ENCODE data around the gene GPR42. TPM values are rescaled to one million over a fixed set of nuclear protein-coding genes. Genes with fewer than 3 reads are reported as not detected.

Gene GPR42
- total and polyA plus RNA-seq, 2 of the 4 experiments (the other 2 are of a cell fraction): not detected

DNA sequence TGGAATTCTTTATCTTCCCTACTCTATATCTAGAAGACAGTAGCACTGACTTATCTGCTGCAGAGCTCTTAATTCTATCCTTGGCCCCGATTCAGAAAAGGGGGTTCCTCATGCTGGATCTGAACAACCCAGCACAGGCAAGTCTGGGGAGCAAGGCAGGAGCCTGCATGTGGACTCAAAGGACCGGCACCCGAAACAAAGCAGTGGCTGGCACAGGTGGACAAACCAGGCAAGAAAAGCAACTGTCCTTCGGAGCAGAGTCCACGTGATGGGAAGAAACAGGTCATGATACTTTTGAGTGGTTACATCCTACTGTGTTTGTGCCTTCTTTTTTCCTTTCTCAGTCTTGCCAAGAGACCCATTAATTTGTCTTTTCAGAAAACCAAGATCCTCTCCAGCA is 38.3 kb downstream of the GPR42 start:
- intact Hi-C loops (cut with micrococcal nuclease): no loop called here
- WGBS, 2 experiments (ENCODE audit: extremely low coverage in 2 of 2, insufficient read length in 1 of 2): 58% methylated on average over 2 of the region's 5 CpGs; no CpG with 5 or more reads in 1 of the 2 experiments
- H2BK5ac ChIP-seq (ENCODE audit: low read depth, low read length, poor library complexity, severe bottlenecking): no peak overlapping the region

More for the DNA sequence above, 38.3 kb downstream of the GPR42 start:
- H2AK9ac ChIP-seq (replicated peaks; ENCODE audit: low read depth, low read length, poor library complexity): no peak overlapping the region
- no peak overlapping the region for H2BK20ac ChIP-seq (ENCODE audit: low read depth, low read length)
- H3K14ac ChIP-seq (replicated peaks; ENCODE audit: low read depth, low read length): no peak overlapping the region
- in situ Hi-C loops (cut with MboI; ENCODE audit: low sequenced_read_pairs): no loop called here
- H3K9me1 ChIP-seq (ENCODE audit: insufficient read depth, low read length): no peaks in the 10 kb centered on the region
- no peak overlapping the region for H4K91ac ChIP-seq (ENCODE audit: insufficient read depth, low read depth, low read length)
- no peak overlapping the region for H3K56ac ChIP-seq (ENCODE audit: extremely low read depth, insufficient read depth, low read length)
- H2BK15ac ChIP-seq (ENCODE audit: low read depth, low read length): no peak overlapping the region
- H3K4me3 ChIP-seq (ENCODE audit: insufficient read depth, low read depth, low read length): no peak overlapping the region
- BruUV-seq (replicated peaks): no TSS peak
- no peak overlapping the region for H3K18ac ChIP-seq (ENCODE audit: low read depth, low read length)
- no peak overlapping the region for H3K4me2 ChIP-seq (ENCODE audit: low read depth, low read length)
- H2AFZ ChIP-seq (replicated peaks; ENCODE audit: low read length, poor library complexity): no peak overlapping the region
- H2BK120ac ChIP-seq (ENCODE audit: low read depth, low read length): no peak overlapping the region
- no peak overlapping the region for H4K5ac ChIP-seq (ENCODE audit: low read depth, low read length)
- H3K4me1 ChIP-seq (ENCODE audit: control insufficient read depth, insufficient read depth, low read length): no peaks in the 10 kb centered on the region
- TF ChIP-seq MXI1 (IDR thresholded peaks at IDR 0.05; ENCODE audit: borderline replicate concordance, low read depth, low read length): no peak
- TF ChIP-seq, protein P1, sequence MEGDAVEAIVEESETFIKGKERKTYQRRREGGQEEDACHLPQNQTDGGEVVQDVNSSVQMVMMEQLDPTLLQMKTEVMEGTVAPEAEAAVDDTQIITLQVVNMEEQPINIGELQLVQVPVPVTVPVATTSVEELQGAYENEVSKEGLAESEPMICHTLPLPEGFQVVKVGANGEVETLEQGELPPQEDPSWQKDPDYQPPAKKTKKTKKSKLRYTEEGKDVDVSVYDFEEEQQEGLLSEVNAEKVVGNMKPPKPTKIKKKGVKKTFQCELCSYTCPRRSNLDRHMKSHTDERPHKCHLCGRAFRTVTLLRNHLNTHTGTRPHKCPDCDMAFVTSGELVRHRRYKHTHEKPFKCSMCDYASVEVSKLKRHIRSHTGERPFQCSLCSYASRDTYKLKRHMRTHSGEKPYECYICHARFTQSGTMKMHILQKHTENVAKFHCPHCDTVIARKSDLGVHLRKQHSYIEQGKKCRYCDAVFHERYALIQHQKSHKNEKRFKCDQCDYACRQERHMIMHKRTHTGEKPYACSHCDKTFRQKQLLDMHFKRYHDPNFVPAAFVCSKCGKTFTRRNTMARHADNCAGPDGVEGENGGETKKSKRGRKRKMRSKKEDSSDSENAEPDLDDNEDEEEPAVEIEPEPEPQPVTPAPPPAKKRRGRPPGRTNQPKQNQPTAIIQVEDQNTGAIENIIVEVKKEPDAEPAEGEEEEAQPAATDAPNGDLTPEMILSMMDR (conservative IDR thresholded peaks at IDR 0.05; ENCODE audit: low read depth, low read length): no peak
- no peak for TF ChIP-seq NFE2L2 (IDR thresholded peaks at IDR 0.05; ENCODE audit: low read depth, low read length)
- no peak for TF ChIP-seq RCOR1 (IDR thresholded peaks at IDR 0.05; ENCODE audit: insufficient replicate concordance, low read length)
- TF ChIP-seq MAFK (IDR thresholded peaks at IDR 0.05; ENCODE audit: low read depth, low read length): no peak
- no peak for TF ChIP-seq BHLHE40 (IDR thresholded peaks at IDR 0.05; ENCODE audit: low read depth, low read length)
- TF ChIP-seq, protein P2, sequence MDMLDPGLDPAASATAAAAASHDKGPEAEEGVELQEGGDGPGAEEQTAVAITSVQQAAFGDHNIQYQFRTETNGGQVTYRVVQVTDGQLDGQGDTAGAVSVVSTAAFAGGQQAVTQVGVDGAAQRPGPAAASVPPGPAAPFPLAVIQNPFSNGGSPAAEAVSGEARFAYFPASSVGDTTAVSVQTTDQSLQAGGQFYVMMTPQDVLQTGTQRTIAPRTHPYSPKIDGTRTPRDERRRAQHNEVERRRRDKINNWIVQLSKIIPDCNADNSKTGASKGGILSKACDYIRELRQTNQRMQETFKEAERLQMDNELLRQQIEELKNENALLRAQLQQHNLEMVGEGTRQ (IDR thresholded peaks at IDR 0.05; ENCODE audit: low read depth, low read length): no peak
- TF ChIP-seq CEBPB (IDR thresholded peaks at IDR 0.05; ENCODE audit: low read depth, low read length): no peak
- no peak for TF ChIP-seq RFX5 (IDR thresholded peaks at IDR 0.05; ENCODE audit: low read depth, low read length)
- TF ChIP-seq RAD21 (IDR thresholded peaks at IDR 0.05; ENCODE audit: low read length): no peak
- no peak for TF ChIP-seq MAZ (IDR thresholded peaks at IDR 0.05; ENCODE audit: borderline replicate concordance, low read depth, low read length)
- no peak for TF ChIP-seq FOS (IDR thresholded peaks at IDR 0.05; ENCODE audit: low read depth, low read length)
- TF ChIP-seq POLR2A (IDR thresholded peaks at IDR 0.05; ENCODE audit: low read depth, low read length): no peak
- TF ChIP-seq, protein P3, sequence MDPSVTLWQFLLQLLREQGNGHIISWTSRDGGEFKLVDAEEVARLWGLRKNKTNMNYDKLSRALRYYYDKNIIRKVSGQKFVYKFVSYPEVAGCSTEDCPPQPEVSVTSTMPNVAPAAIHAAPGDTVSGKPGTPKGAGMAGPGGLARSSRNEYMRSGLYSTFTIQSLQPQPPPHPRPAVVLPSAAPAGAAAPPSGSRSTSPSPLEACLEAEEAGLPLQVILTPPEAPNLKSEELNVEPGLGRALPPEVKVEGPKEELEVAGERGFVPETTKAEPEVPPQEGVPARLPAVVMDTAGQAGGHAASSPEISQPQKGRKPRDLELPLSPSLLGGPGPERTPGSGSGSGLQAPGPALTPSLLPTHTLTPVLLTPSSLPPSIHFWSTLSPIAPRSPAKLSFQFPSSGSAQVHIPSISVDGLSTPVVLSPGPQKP (IDR thresholded peaks at IDR 0.05; ENCODE audit: borderline replicate concordance, low read depth, low read length): no peak
- no peak for TF ChIP-seq SMC3 (IDR thresholded peaks at IDR 0.05; ENCODE audit: low read depth, low read length)
- TF ChIP-seq CHD1 (IDR thresholded peaks at IDR 0.05; ENCODE audit: low read depth, low read length): no peak
- H3K36me3 ChIP-seq (ENCODE audit: control insufficient read depth, insufficient read depth, low read length): no peaks in the 10 kb centered on the region
- no peak overlapping the region for H3K27ac ChIP-seq (ENCODE audit: insufficient read depth, low read length)
- no peaks in the 10 kb centered on the region for H3K79me1 ChIP-seq (ENCODE audit: low read depth in 1 of 2, low read length in 2 of 2)
- dilution Hi-C loops (cut with HindIII; ENCODE audit: low sequenced_read_pairs, unreplicated experiment): no loop called here
- no peaks in the 10 kb centered on the region for H4K20me1 ChIP-seq (ENCODE audit: insufficient read depth, low read length)
- peaks cover 2% of the 10 kb centered on the region; the same call in 1 of the 2 replicates for H3K27me3 ChIP-seq (ENCODE audit: control insufficient read depth, insufficient read depth, low read length)
- H2AK5ac ChIP-seq (ENCODE audit: low read depth, low read length): no peak overlapping the region
- H3K9me3 ChIP-seq (ENCODE audit: control insufficient read depth, insufficient read depth, low read length): no peaks in the 10 kb centered on the region
- CTCF ChIA-PET: no interaction called here
- no peak overlapping the region for H3K23ac ChIP-seq (ENCODE audit: low read depth, low read length)
- H4K8ac ChIP-seq (ENCODE audit: low read depth in 2 of 2, low read length in 2 of 2): no peak overlapping the region
- DNase-seq: no peak
- no peak overlapping the region for H3K4ac ChIP-seq (ENCODE audit: low read depth, low read length)
- no peak for ATAC-seq (ENCODE audit: low read depth)
- POLR2A ChIA-PET (ENCODE audit: unreplicated experiment): no interaction called here
- H3K9ac ChIP-seq (ENCODE audit: low read depth, low read length): no peak overlapping the region
